GM19099 (cell line): ENCODE measurements around the gene INHBB.

Source experiments
- POLR2A ChIP-seq: IDR thresholded peaks from 3 replicates; pipeline ENCODE4 v1.6.1; 2011; ENCODE audit warnings: low read depth; ENCODE audit not compliant: insufficient read length; ENCODE audit errors: extremely low read depth

The INHBB gene

GRCh38 chr2:120346026-120346666, at the start of gene INHBB:
Gene INHBB (plus strand): TSS chr2:120346136. CDS start chr2:120346189, 53 bp downstream.
- no peak for TF ChIP-seq POLR2A

- no peak for TF ChIP-seq POLR2A
These were observed 47.6 kb upstream of the INHBB start for GRCh38 chr2:120298173-120298835.

GRCh38 chr2:120299004-120299403, 46.9 kb upstream of the INHBB start:
- TF ChIP-seq POLR2A = no peak

- no peak for TF ChIP-seq POLR2A
These were observed 46.4 kb upstream of the INHBB start for GRCh38 chr2:120299561-120299960.

- no peak for TF ChIP-seq POLR2A
These were observed 45.6 kb upstream of the INHBB start for GRCh38 chr2:120300385-120300784.

GRCh38 chr2:120301284-120301683, 44.7 kb upstream of the INHBB start:
- TF ChIP-seq POLR2A = no peak

- TF ChIP-seq POLR2A = no peak
These were observed 43.6 kb upstream of the INHBB start for GRCh38 chr2:120302301-120302700.

GRCh38 chr2:120303177-120303576, 42.8 kb upstream of the INHBB start:
- TF ChIP-seq POLR2A = no peak

GRCh38 chr2:120305296-120305695, 40.6 kb upstream of the INHBB start:
- no peak for TF ChIP-seq POLR2A

- no peak for TF ChIP-seq POLR2A
These were observed 39.9 kb upstream of the INHBB start for GRCh38 chr2:120305937-120306490.

- no peak for TF ChIP-seq POLR2A
These were observed 38.5 kb upstream of the INHBB start for GRCh38 chr2:120307482-120307881.

GRCh38 chr2:120308038-120308910, 37.7 kb upstream of the INHBB start:
- TF ChIP-seq POLR2A = no peak

GRCh38 chr2:120310136-120310535, 35.8 kb upstream of the INHBB start:
- no peak for TF ChIP-seq POLR2A

GRCh38 chr2:120312076-120312475, 33.9 kb upstream of the INHBB start:
- TF ChIP-seq POLR2A = no peak
